ENCODE measurements around the gene ZBTB47.
A peak's percentile ranks its signal among the peaks of the same experiment; 100 is the strongest.

Gene ZBTB47

GRCh38 chr3:42653560-42654330 is at the start of gene ZBTB47:
ZBTB47 (plus strand) TSS chr3:42653697; CDS start chr3:42658356, 4,659 bp downstream.
- Histone ChIP-seq H3K9me3 (ENCODE audit: control insufficient read depth in 2 of 2, low read length in 2 of 2) (no peaks in the 10 kb centered on the region), H3K36me3 (ENCODE audit: control insufficient read depth in 2 of 2, insufficient read depth in 2 of 2, low read length in 2 of 2) (no peaks in the 10 kb centered on the region), H3K4me1 (ENCODE audit: control insufficient read depth in 2 of 2, insufficient read depth in 2 of 2, low read length in 2 of 2) (peaks cover 14 to 32% of the 10 kb centered on the region in 2 donors), H3K27ac (ENCODE audit: low read depth in 2 of 2, low read length in 2 of 2) (peak within 1 kb of the TSS; percentile 62 to 70), H3K9ac (ENCODE audit: low read depth in 1 of 2, low read length in 2 of 2) (peak within 1 kb of the TSS; percentile 60 to 74), H3K27me3 (ENCODE audit: control insufficient read depth in 2 of 2, insufficient read depth in 2 of 2, low read length in 2 of 2) (no peaks in the 10 kb centered on the region), H3K4me3 (ENCODE audit: low read length in 2 of 2) (peak within 1 kb of the TSS; percentile 70 to 73)

DNA sequence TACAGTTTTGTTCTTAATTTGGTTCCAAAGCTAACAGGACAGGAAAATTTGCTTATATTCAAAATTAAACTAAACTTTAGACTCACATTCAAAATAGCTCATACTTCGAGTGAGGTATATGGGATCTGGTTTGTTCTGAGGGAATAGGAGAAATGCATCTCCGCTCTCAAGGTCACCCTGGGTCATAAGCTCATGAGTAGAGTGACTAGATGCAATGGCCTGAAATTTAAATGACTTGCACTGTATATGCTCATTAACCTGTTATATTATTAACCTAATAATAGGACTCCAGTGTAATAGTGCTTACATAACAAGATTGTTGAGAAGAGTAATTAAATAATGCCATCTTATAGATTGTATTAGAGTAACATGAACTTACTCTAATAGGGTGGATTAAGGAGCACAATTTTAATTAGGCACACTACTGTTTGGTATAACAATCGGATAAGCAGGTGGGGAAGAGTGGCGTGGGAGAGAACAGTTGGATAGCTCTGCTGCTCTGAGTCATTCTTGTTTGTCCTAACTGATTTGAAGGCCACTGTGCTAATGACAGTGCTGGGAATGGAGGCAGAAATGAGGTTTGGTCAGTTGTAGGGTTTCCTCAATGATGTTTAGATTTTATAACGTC is 47.8 kb upstream of the ZBTB47 start:
- peaks cover 12 to 13% of the 10 kb centered on the region in 2 donors for H3K4me1 ChIP-seq (ENCODE audit: control insufficient read depth in 2 of 2, insufficient read depth in 2 of 2, low read length in 2 of 2)
- H3K4me3 ChIP-seq (ENCODE audit: low read length in 2 of 2) = no peak overlapping the region
- no peaks in the 10 kb centered on the region for H3K9me3 ChIP-seq (ENCODE audit: control insufficient read depth in 2 of 2, low read length in 2 of 2)
- no peak overlapping the region for H3K27ac ChIP-seq (ENCODE audit: low read depth in 2 of 2, low read length in 2 of 2)
- H3K27me3 ChIP-seq (ENCODE audit: control insufficient read depth in 2 of 2, insufficient read depth in 2 of 2, low read length in 2 of 2) = no peaks in the 10 kb centered on the region
- H3K36me3 ChIP-seq (ENCODE audit: control insufficient read depth in 2 of 2, insufficient read depth in 2 of 2, low read length in 2 of 2) = peaks cover 0 to 8% of the 10 kb centered on the region in 2 donors
- H3K9ac ChIP-seq (ENCODE audit: low read depth in 1 of 2, low read length in 2 of 2) = no peak overlapping the region

- Histone ChIP-seq H3K9me3 (ENCODE audit: control insufficient read depth in 2 of 2, low read length in 2 of 2) (no peaks in the 10 kb centered on the region), H3K36me3 (ENCODE audit: control insufficient read depth in 2 of 2, insufficient read depth in 2 of 2, low read length in 2 of 2) (peaks cover 0 to 8% of the 10 kb centered on the region in 2 donors), H3K4me1 (ENCODE audit: control insufficient read depth in 2 of 2, insufficient read depth in 2 of 2, low read length in 2 of 2) (peaks cover 2 to 4% of the 10 kb centered on the region in 2 donors), H3K27ac (ENCODE audit: low read depth in 2 of 2, low read length in 2 of 2) (no peak overlapping the region), H3K27me3 (ENCODE audit: control insufficient read depth in 2 of 2, insufficient read depth in 2 of 2, low read length in 2 of 2) (no peaks in the 10 kb centered on the region), H3K4me3 (ENCODE audit: low read length in 2 of 2) (no peak overlapping the region), H3K9ac (ENCODE audit: low read depth in 1 of 2, low read length in 2 of 2) (no peak overlapping the region)
These were observed 44.9 kb upstream of the ZBTB47 start for GRCh38 chr3:42608581-42608980.

- no peaks in the 10 kb centered on the region for H3K27me3 ChIP-seq (ENCODE audit: control insufficient read depth in 2 of 2, insufficient read depth in 2 of 2, low read length in 2 of 2)
- peaks cover 0 to 8% of the 10 kb centered on the region in 2 donors for H3K36me3 ChIP-seq (ENCODE audit: control insufficient read depth in 2 of 2, insufficient read depth in 2 of 2, low read length in 2 of 2)
- no peaks in the 10 kb centered on the region for H3K9me3 ChIP-seq (ENCODE audit: control insufficient read depth in 2 of 2, low read length in 2 of 2)
- no peak overlapping the region for H3K4me3 ChIP-seq (ENCODE audit: low read length in 2 of 2)
- no peak overlapping the region for H3K9ac ChIP-seq (ENCODE audit: low read depth in 1 of 2, low read length in 2 of 2)
- peaks cover 4 to 5% of the 10 kb centered on the region in 2 donors for H3K4me1 ChIP-seq (ENCODE audit: control insufficient read depth in 2 of 2, insufficient read depth in 2 of 2, low read length in 2 of 2)
- no peak overlapping the region for H3K27ac ChIP-seq (ENCODE audit: low read depth in 2 of 2, low read length in 2 of 2)
These were observed 42.5 kb upstream of the ZBTB47 start for GRCh38 chr3:42610976-42611375.

- H3K27ac ChIP-seq (ENCODE audit: low read depth in 2 of 2, low read length in 2 of 2) = no peak overlapping the region
These were observed 41.3 kb upstream of the ZBTB47 start for GRCh38 chr3:42612217-42612616.

GRCh38 chr3:42612928-42613327 is 40.6 kb upstream of the ZBTB47 start:
- Histone ChIP-seq H3K9ac (ENCODE audit: low read depth in 1 of 2, low read length in 2 of 2) (no peak overlapping the region), H3K36me3 (ENCODE audit: control insufficient read depth in 2 of 2, insufficient read depth in 2 of 2, low read length in 2 of 2) (peaks cover 0 to 6% of the 10 kb centered on the region in 2 donors), H3K9me3 (ENCODE audit: control insufficient read depth in 2 of 2, low read length in 2 of 2) (no peaks in the 10 kb centered on the region), H3K4me1 (ENCODE audit: control insufficient read depth in 2 of 2, insufficient read depth in 2 of 2, low read length in 2 of 2) (peaks cover 4 to 5% of the 10 kb centered on the region in 2 donors), H3K4me3 (ENCODE audit: low read length in 2 of 2) (no peak overlapping the region), H3K27ac (ENCODE audit: low read depth in 2 of 2, low read length in 2 of 2) (no peak overlapping the region), H3K27me3 (ENCODE audit: control insufficient read depth in 2 of 2, insufficient read depth in 2 of 2, low read length in 2 of 2) (no peaks in the 10 kb centered on the region)

More at GRCh38 chr3:42612217-42612616, 41.3 kb upstream of the ZBTB47 start:
- Histone ChIP-seq H3K36me3 (ENCODE audit: control insufficient read depth in 2 of 2, insufficient read depth in 2 of 2, low read length in 2 of 2) (peaks cover 0 to 6% of the 10 kb centered on the region in 2 donors), H3K27me3 (ENCODE audit: control insufficient read depth in 2 of 2, insufficient read depth in 2 of 2, low read length in 2 of 2) (no peaks in the 10 kb centered on the region), H3K4me3 (ENCODE audit: low read length in 2 of 2) (no peak overlapping the region), H3K4me1 (ENCODE audit: control insufficient read depth in 2 of 2, insufficient read depth in 2 of 2, low read length in 2 of 2) (peaks cover 4 to 5% of the 10 kb centered on the region in 2 donors), H3K9me3 (ENCODE audit: control insufficient read depth in 2 of 2, low read length in 2 of 2) (no peaks in the 10 kb centered on the region), H3K9ac (ENCODE audit: low read depth in 1 of 2, low read length in 2 of 2) (no peak overlapping the region)

DNA sequence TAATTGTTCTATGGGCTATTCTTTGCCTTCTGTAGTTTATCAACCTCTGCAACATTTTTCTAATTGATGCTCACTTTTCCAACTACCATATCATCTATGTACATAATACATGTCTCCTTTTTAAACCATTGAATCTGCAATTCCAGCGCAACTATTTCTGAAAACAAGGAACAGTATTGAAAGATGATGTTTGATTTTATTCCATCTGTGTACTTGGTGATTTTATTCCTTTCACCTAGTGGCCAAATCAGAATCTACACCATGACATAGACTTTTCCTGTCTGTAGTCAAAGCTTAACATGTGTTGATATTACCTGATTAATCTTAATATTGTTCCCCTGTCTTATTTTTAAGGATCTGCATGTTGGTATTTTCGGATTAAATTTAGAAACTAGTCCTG is 40.0 kb upstream of the ZBTB47 start:
- Histone ChIP-seq H3K27me3 (ENCODE audit: control insufficient read depth in 2 of 2, insufficient read depth in 2 of 2, low read length in 2 of 2) (no peaks in the 10 kb centered on the region), H3K9me3 (ENCODE audit: control insufficient read depth in 2 of 2, low read length in 2 of 2) (no peaks in the 10 kb centered on the region), H3K9ac (ENCODE audit: low read depth in 1 of 2, low read length in 2 of 2) (no peak overlapping the region), H3K4me3 (ENCODE audit: low read length in 2 of 2) (no peak overlapping the region), H3K27ac (ENCODE audit: low read depth in 2 of 2, low read length in 2 of 2) (no peak overlapping the region), H3K4me1 (ENCODE audit: control insufficient read depth in 2 of 2, insufficient read depth in 2 of 2, low read length in 2 of 2) (peaks cover under 1 to 5% of the 10 kb centered on the region in 2 donors), H3K36me3 (ENCODE audit: control insufficient read depth in 2 of 2, insufficient read depth in 2 of 2, low read length in 2 of 2) (peaks cover 2 to 4% of the 10 kb centered on the region in 2 donors)

DNA sequence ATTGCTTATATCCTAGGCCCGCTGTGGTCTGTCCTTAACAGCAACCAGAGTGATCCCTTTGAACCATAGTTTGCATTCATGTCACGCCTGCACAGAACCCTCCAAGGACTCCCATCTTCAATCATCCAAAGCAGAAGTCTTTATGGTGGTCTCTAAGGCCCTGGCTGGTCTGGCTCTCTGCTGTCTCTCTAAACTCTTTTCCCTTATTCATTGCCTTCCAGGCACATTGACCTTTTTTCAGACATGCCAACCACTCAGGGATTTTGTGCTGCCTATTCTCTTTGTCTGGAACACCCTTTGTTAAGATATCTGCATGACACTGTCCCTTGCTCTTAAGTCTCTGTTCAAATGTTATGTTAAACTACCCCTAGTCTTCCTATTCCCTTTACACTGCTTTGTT is 21.9 kb upstream of the ZBTB47 start:
- Histone ChIP-seq H3K27ac (ENCODE audit: low read depth in 2 of 2, low read length in 2 of 2) (no peak overlapping the region), H3K4me1 (ENCODE audit: control insufficient read depth in 2 of 2, insufficient read depth in 2 of 2, low read length in 2 of 2) (no peaks in the 10 kb centered on the region), H3K9me3 (ENCODE audit: control insufficient read depth in 2 of 2, low read length in 2 of 2) (no peaks in the 10 kb centered on the region), H3K9ac (ENCODE audit: low read depth in 1 of 2, low read length in 2 of 2) (no peak overlapping the region), H3K36me3 (ENCODE audit: control insufficient read depth in 2 of 2, insufficient read depth in 2 of 2, low read length in 2 of 2) (peaks cover 43 to 49% of the 10 kb centered on the region in 2 donors), H3K27me3 (ENCODE audit: control insufficient read depth in 2 of 2, insufficient read depth in 2 of 2, low read length in 2 of 2) (no peaks in the 10 kb centered on the region), H3K4me3 (ENCODE audit: low read length in 2 of 2) (no peak overlapping the region)

GRCh38 chr3:42632146-42632545 is 21.4 kb upstream of the ZBTB47 start:
- Histone ChIP-seq H3K9ac (ENCODE audit: low read depth in 1 of 2, low read length in 2 of 2) (no peak overlapping the region), H3K27me3 (ENCODE audit: control insufficient read depth in 2 of 2, insufficient read depth in 2 of 2, low read length in 2 of 2) (no peaks in the 10 kb centered on the region), H3K4me1 (ENCODE audit: control insufficient read depth in 2 of 2, insufficient read depth in 2 of 2, low read length in 2 of 2) (no peaks in the 10 kb centered on the region), H3K4me3 (ENCODE audit: low read length in 2 of 2) (no peak overlapping the region), H3K9me3 (ENCODE audit: control insufficient read depth in 2 of 2, low read length in 2 of 2) (no peaks in the 10 kb centered on the region), H3K27ac (ENCODE audit: low read depth in 2 of 2, low read length in 2 of 2) (no peak overlapping the region), H3K36me3 (ENCODE audit: control insufficient read depth in 2 of 2, insufficient read depth in 2 of 2, low read length in 2 of 2) (peaks cover 49 to 55% of the 10 kb centered on the region in 2 donors)

DNA sequence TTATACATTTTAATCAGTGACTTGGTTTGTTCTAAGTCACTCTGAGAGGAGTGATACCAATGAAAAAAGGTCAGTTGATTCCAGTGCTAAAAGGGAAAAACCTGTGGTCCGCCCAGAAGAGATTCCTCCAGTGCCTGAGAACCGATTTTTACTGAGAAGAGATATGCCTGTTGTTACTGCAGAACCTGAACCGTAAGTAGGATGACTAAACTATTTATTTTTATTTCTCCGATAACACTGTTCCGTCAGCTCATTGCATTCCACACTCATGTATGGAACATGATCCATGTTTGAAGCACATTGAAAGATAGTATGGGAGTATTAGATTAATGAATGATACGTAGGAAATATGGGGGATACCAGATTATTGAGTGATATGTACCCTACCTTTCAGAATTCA is 20.0 kb upstream of the ZBTB47 start:
- H3K9me3 ChIP-seq (ENCODE audit: control insufficient read depth in 2 of 2, low read length in 2 of 2) = no peaks in the 10 kb centered on the region
- H3K36me3 ChIP-seq (ENCODE audit: control insufficient read depth in 2 of 2, insufficient read depth in 2 of 2, low read length in 2 of 2) = peaks cover 63 to 68% of the 10 kb centered on the region in 2 donors
- no peak overlapping the region for H3K27ac ChIP-seq (ENCODE audit: low read depth in 2 of 2, low read length in 2 of 2)
- no peaks in the 10 kb centered on the region for H3K4me1 ChIP-seq (ENCODE audit: control insufficient read depth in 2 of 2, insufficient read depth in 2 of 2, low read length in 2 of 2)
- H3K9ac ChIP-seq (ENCODE audit: low read depth in 1 of 2, low read length in 2 of 2) = no peak overlapping the region
- H3K27me3 ChIP-seq (ENCODE audit: control insufficient read depth in 2 of 2, insufficient read depth in 2 of 2, low read length in 2 of 2) = no peaks in the 10 kb centered on the region
- no peak overlapping the region for H3K4me3 ChIP-seq (ENCODE audit: low read length in 2 of 2)

Measured in mucosa of rectum (tissue), 2 donors.